ENCODE results near the gene CYFIP2.
A peak's percentile ranks its signal among the peaks of the same experiment; 100 is the strongest.

The CYFIP2 gene

DNA sequence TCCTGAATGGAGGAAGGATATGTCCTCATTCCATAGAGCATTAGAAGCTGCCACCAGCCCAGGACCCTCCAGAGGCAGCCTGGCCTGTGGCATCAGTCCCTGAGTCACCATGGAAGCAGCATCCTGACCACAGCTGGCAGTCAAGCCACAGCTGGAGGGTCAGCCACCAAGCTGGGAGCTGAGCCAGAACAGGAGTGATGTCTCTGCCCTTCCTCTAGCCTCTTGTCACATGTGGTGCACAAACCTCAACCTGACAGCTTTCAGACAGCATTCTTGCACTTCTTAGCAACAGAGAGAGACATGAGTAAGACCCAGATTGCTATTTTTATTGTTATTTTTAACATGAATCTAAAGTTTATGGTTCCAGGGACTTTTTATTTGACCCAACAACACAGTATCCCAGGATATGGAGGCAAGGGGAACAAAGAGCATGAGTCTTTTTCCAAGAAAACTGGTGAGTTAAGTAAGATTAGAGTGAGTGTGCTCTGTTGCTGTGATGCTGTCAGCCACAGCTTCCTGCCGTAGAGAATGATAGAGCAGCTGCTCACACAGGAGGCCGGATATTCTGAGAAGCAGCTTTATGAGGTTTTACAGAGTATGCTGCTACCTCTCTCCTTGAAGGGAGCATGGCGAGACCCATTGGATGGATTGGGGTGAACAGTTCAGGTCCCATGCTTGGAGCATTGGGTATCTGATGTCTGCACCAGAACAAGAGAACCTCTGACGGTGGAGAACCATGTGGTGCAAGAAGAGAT is 13.0 kb upstream of the CYFIP2 start:
- no peak overlapping the region for H3K27ac ChIP-seq (replicated peaks)
- TF ChIP-seq GABPA (IDR thresholded peaks at IDR 0.05; ENCODE audit: low read depth) (no peak), POLR2AphosphoS5 (IDR thresholded peaks at IDR 0.05; ENCODE audit: low read depth) (no peak), SPI1 (IDR thresholded peaks at IDR 0.05; ENCODE audit: borderline replicate concordance, low read depth) (no peak)
- TF ChIP-seq, protein P1, sequence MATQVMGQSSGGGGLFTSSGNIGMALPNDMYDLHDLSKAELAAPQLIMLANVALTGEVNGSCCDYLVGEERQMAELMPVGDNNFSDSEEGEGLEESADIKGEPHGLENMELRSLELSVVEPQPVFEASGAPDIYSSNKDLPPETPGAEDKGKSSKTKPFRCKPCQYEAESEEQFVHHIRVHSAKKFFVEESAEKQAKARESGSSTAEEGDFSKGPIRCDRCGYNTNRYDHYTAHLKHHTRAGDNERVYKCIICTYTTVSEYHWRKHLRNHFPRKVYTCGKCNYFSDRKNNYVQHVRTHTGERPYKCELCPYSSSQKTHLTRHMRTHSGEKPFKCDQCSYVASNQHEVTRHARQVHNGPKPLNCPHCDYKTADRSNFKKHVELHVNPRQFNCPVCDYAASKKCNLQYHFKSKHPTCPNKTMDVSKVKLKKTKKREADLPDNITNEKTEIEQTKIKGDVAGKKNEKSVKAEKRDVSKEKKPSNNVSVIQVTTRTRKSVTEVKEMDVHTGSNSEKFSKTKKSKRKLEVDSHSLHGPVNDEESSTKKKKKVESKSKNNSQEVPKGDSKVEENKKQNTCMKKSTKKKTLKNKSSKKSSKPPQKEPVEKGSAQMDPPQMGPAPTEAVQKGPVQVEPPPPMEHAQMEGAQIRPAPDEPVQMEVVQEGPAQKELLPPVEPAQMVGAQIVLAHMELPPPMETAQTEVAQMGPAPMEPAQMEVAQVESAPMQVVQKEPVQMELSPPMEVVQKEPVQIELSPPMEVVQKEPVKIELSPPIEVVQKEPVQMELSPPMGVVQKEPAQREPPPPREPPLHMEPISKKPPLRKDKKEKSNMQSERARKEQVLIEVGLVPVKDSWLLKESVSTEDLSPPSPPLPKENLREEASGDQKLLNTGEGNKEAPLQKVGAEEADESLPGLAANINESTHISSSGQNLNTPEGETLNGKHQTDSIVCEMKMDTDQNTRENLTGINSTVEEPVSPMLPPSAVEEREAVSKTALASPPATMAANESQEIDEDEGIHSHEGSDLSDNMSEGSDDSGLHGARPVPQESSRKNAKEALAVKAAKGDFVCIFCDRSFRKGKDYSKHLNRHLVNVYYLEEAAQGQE (IDR thresholded peaks at IDR 0.05; ENCODE audit: insufficient replicate concordance, low read depth) = no peak
- no peak overlapping the region for H3K4me3 ChIP-seq (replicated peaks; ENCODE audit: insufficient read depth, low read length)
- no peak for DNase-seq (ENCODE audit: low read depth in 1 of 2, low spot score in 1 of 2)
- no peaks in the 10 kb centered on the region for H3K27me3 ChIP-seq (ENCODE audit: insufficient read depth, poor library complexity, severe bottlenecking)

- Histone ChIP-seq H3K4me3 (replicated peaks; ENCODE audit: insufficient read depth, low read length) (no peak overlapping the region), H3K27ac (replicated peaks) (no peak overlapping the region), H3K27me3 (ENCODE audit: insufficient read depth, poor library complexity, severe bottlenecking) (no peaks in the 10 kb centered on the region)
- DNase-seq (ENCODE audit: low read depth in 1 of 2, low spot score in 1 of 2) = peak in 1 of 2 experiments; percentile 63
- no peak for TF ChIP-seq GABPA (IDR thresholded peaks at IDR 0.05; ENCODE audit: low read depth)
- TF ChIP-seq POLR2AphosphoS5 (IDR thresholded peaks at IDR 0.05; ENCODE audit: low read depth) = no peak
- TF ChIP-seq, protein P1 (IDR thresholded peaks at IDR 0.05; ENCODE audit: insufficient replicate concordance, low read depth) = no peak
- TF ChIP-seq, protein P2, sequence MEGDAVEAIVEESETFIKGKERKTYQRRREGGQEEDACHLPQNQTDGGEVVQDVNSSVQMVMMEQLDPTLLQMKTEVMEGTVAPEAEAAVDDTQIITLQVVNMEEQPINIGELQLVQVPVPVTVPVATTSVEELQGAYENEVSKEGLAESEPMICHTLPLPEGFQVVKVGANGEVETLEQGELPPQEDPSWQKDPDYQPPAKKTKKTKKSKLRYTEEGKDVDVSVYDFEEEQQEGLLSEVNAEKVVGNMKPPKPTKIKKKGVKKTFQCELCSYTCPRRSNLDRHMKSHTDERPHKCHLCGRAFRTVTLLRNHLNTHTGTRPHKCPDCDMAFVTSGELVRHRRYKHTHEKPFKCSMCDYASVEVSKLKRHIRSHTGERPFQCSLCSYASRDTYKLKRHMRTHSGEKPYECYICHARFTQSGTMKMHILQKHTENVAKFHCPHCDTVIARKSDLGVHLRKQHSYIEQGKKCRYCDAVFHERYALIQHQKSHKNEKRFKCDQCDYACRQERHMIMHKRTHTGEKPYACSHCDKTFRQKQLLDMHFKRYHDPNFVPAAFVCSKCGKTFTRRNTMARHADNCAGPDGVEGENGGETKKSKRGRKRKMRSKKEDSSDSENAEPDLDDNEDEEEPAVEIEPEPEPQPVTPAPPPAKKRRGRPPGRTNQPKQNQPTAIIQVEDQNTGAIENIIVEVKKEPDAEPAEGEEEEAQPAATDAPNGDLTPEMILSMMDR (IDR thresholded peaks at IDR 0.05; ENCODE audit: insufficient read depth, low read length) = peak; percentile 81
These were observed 12.4 kb upstream of the CYFIP2 start for GRCh38 chr5:157253547-157253946.

GRCh38 chr5:157258450-157258849 is 7.5 kb upstream of the CYFIP2 start:
- TF ChIP-seq, protein P2 (IDR thresholded peaks at IDR 0.05; ENCODE audit: insufficient read depth, low read length) = no peak
- no peak for TF ChIP-seq GABPA (IDR thresholded peaks at IDR 0.05; ENCODE audit: low read depth)
- TF ChIP-seq POLR2AphosphoS5 (IDR thresholded peaks at IDR 0.05; ENCODE audit: low read depth) = no peak
- TF ChIP-seq, protein P1 (IDR thresholded peaks at IDR 0.05; ENCODE audit: insufficient replicate concordance, low read depth) = no peak
- DNase-seq (ENCODE audit: low read depth in 1 of 2, low spot score in 1 of 2) = no peak
- H3K27me3 ChIP-seq (ENCODE audit: insufficient read depth, poor library complexity, severe bottlenecking) = no peaks in the 10 kb centered on the region
- H3K4me3 ChIP-seq (replicated peaks; ENCODE audit: insufficient read depth, low read length) = no peak overlapping the region
- H3K27ac ChIP-seq (replicated peaks) = no peak overlapping the region

All from HL-60 (cell line).